HepG2 (cell line): Measurements from ENCODE around the gene RTN3. TPM values are rescaled to one million over a fixed set of nuclear protein-coding genes. Genes with fewer than 3 reads are reported as not detected.

Experiments
- ATAC-seq: fragments of 200-7000 bp; cut with Tn5 transposase; 3 replicates; pipeline ENCODE4 v1.9.1; 2020; ENCODE audit warnings: mild to moderate bottlenecking, moderate library complexity
- BruUV-seq: library from RNA; stranded (reverse); fragments of 400-500 nt; replicated peaks from 2 replicates; lab custom pipeline; 2021; lab: Mats Ljungman, UMichigan
- CTCF ChIA-PET: fragments of 300-600 bp; formaldehyde crosslinking; extraction: SDS; loops from one replicate; lab custom pipeline; 2021; ENCODE audit warnings: low total read pairs, inconsistent platforms, low intra/inter-chr PET ratio; lab: Yijun Ruan, JAX
- POLR2A ChIA-PET: fragments of 350-600 bp; sonication (Branson Sonifier 250); formaldehyde crosslinking; loops from one replicate; lab custom pipeline; 2020; ENCODE audit warnings: antibody characterized with exemption, inconsistent platforms; lab: Yijun Ruan, JAX
- DNase-seq: peaks from one replicate; pipeline ENCODE4 v3.0.0-alpha.2; 2015; ENCODE audit warnings: low spot score
- FAIRE-seq: peaks from 3 replicates; lab custom pipeline; 2011; peaks lifted over from hg19 to GRCh38; lab: Jason Lieb, UNC
- H2AFZ ChIP-seq: one replicate; pipeline ENCODE4 v1.6.1; 2011; ENCODE audit warnings: low read length, inconsistent platforms
- H3K27ac ChIP-seq: fragments of 300-600 bp; 3 replicates; pipeline ENCODE4 v1.8.0; 2011; ENCODE audit warnings: mixed run types, mild to moderate bottlenecking, mixed read lengths, low read length, inconsistent platforms; ENCODE audit not compliant: insufficient read depth; ENCODE audit errors: extremely low read length
- H3K27me3 ChIP-seq, 2 experiments: fragments of 200-600 bp in 1 of 2; 2 replicates in 1 of 2; 3 replicates in 1 of 2; pipeline versions ENCODE4 v1.6.0 to v1.8.0; 2011; ENCODE audit warnings: low read length in 2 of 2, mild to moderate bottlenecking in 2 of 2, moderate library complexity in 2 of 2, inconsistent platforms in 1 of 2; ENCODE audit not compliant: insufficient read depth in 2 of 2, control insufficient read depth in 1 of 2
- H3K36me3 ChIP-seq, 2 experiments: fragments of 200-600 bp in 1 of 2; replicated peaks in 1 of 2; 2 replicates in 1 of 2; 3 replicates in 1 of 2; pipeline versions ENCODE4 v1.5.1 to v1.8.0; 2011; ENCODE audit warnings: low read length in 2 of 2, inconsistent platforms in 1 of 2; ENCODE audit not compliant: insufficient read depth in 2 of 2, control insufficient read depth in 1 of 2
- H3K4me1 ChIP-seq: 2 replicates; pipeline ENCODE4 v1.5.1; 2012; ENCODE audit warnings: low read length, inconsistent platforms; ENCODE audit not compliant: insufficient read depth
- H3K4me2 ChIP-seq: 2 replicates; pipeline ENCODE4 v1.6.0; 2011; ENCODE audit warnings: low read depth, low read length, inconsistent platforms
- H3K4me3 ChIP-seq, 3 experiments: fragments of 200-600 bp in 1 of 3; sonication (generic), shearing (Covaris generic) in 1 of 3; replicated peaks in 1 of 3; 2 replicates each; pipeline ENCODE4 v1.5.1; 2011 to 2016; ENCODE audit warnings: low read length in 3 of 3, inconsistent platforms in 2 of 3, low read depth in 2 of 3, mild to moderate bottlenecking in 2 of 3, control low read depth in 1 of 3, mixed read lengths in 1 of 3; ENCODE audit not compliant: insufficient read depth in 1 of 3
- H3K79me2 ChIP-seq: one replicate; pipeline ENCODE4 v1.6.1; 2011; ENCODE audit warnings: low read length, inconsistent platforms; ENCODE audit not compliant: insufficient read depth
- H3K9ac ChIP-seq: 2 replicates; pipeline ENCODE4 v1.6.0; 2011; ENCODE audit warnings: mild to moderate bottlenecking, low read depth, low read length, inconsistent platforms; ENCODE audit not compliant: insufficient read depth
- H3K9me3 ChIP-seq: 2 replicates; pipeline ENCODE4 v1.5.1; 2012; ENCODE audit warnings: mild to moderate bottlenecking, low read length
- H4K20me1 ChIP-seq: 2 replicates; pipeline ENCODE4 v1.6.0; 2011; ENCODE audit warnings: inconsistent platforms, mild to moderate bottlenecking, low read length, moderate library complexity; ENCODE audit not compliant: insufficient read depth
- ARID3A ChIP-seq: IDR thresholded peaks from 2 replicates; pipeline ENCODE4 v1.6.1; 2012; ENCODE audit warnings: low read depth, low read length, improper control_type of control experiment
- ATF4 ChIP-seq, 2 experiments: fragments of 450-650 bp in 1 of 2; sonication (generic) in 1 of 2; formaldehyde crosslinking; IDR thresholded peaks; 2 replicates each; pipeline versions ENCODE4 v1.5.0 to v1.8.0; 2020 to 2022; ENCODE audit warnings: mild to moderate bottlenecking in 1 of 2, missing genetic modification reagents in 1 of 2
- ATF7-NPFF ChIP-seq: sonication (generic); formaldehyde crosslinking; IDR thresholded peaks from 2 replicates; pipeline ENCODE4 v1.8.1; 2023; ENCODE audit warnings: mild to moderate bottlenecking, low read depth, missing genetic modification reagents, moderate library complexity
- CEBPB ChIP-seq: IDR thresholded peaks from 2 replicates; pipeline ENCODE4 v1.6.1; 2011; ENCODE audit warnings: low read depth, low read length, improper control_type of control experiment, borderline replicate concordance
- CEBPG ChIP-seq: IDR thresholded peaks from 2 replicates; pipeline ENCODE4 v1.6.1; 2016
- ELF3 ChIP-seq: IDR thresholded peaks from 2 replicates; pipeline ENCODE4 v1.6.1; 2016; ENCODE audit warnings: missing genetic modification reagents, missing compliant biosample characterization
- GTF3A ChIP-seq: sonication (generic); formaldehyde crosslinking; conservative IDR thresholded peaks from 2 replicates; pipeline ENCODE4 v1.4.0; 2020; ENCODE audit warnings: mild to moderate bottlenecking, missing genetic modification reagents
- MED1 ChIP-seq: sonication (generic); formaldehyde crosslinking; IDR thresholded peaks from 2 replicates; pipeline ENCODE4 v1.4.0; 2020; ENCODE audit warnings: missing genetic modification reagents
- PAXIP1 ChIP-seq: sonication (generic); formaldehyde crosslinking; conservative IDR thresholded peaks from 2 replicates; pipeline ENCODE4 v1.4.0; 2020; ENCODE audit warnings: mild to moderate bottlenecking, missing genetic modification reagents, moderate library complexity
- RBAK ChIP-seq: sonication (generic); formaldehyde crosslinking; IDR thresholded peaks from 2 replicates; pipeline ENCODE4 v1.5.1; 2020; ENCODE audit warnings: mild to moderate bottlenecking, missing genetic modification reagents
- TBX2 ChIP-seq: sonication (generic); formaldehyde crosslinking; IDR thresholded peaks from 2 replicates; pipeline ENCODE4 v1.5.0; 2020; ENCODE audit warnings: missing genetic modification reagents, mild to moderate bottlenecking, borderline replicate concordance
- ZBTB37 ChIP-seq: sonication (generic); formaldehyde crosslinking; IDR thresholded peaks from 2 replicates; pipeline ENCODE4 v1.4.0; 2020; ENCODE audit warnings: mild to moderate bottlenecking, missing genetic modification reagents
- ZNF329 ChIP-seq: sonication (generic); formaldehyde crosslinking; IDR thresholded peaks from 2 replicates; pipeline ENCODE4 v1.9.0; 2021; ENCODE audit warnings: low read depth, mild to moderate bottlenecking, missing genetic modification reagents
- ZNF589 ChIP-seq: sonication (generic); formaldehyde crosslinking; conservative IDR thresholded peaks from 2 replicates; pipeline ENCODE4 v1.8.0; 2022; ENCODE audit warnings: mild to moderate bottlenecking, moderate library complexity, missing genetic modification reagents
- ZNF780A ChIP-seq: sonication (generic); formaldehyde crosslinking; IDR thresholded peaks from 2 replicates; pipeline ENCODE4 v1.8.0; 2022; ENCODE audit warnings: mild to moderate bottlenecking, missing genetic modification reagents, moderate library complexity
- ZSCAN20 ChIP-seq: sonication (generic); formaldehyde crosslinking; IDR thresholded peaks from 2 replicates; pipeline ENCODE4 v1.4.0; 2020; ENCODE audit warnings: missing genetic modification reagents, mild to moderate bottlenecking, borderline replicate concordance
- WGBS: methylation state at CpG from one replicate; pipeline ENCODE4 v1.1.6; 2017; ENCODE audit warnings: low lambda C conversion rate; 5-methylcytosine and 5-hydroxymethylcytosine counted together
- in situ Hi-C: cut with HindIII; loops from 2 replicates; pipeline ENCODE4 v1.10.0; 2017; ENCODE audit warnings: low pct_unique_long_range_greater_than_20kb; ENCODE audit not compliant: extremely low pct_ligation_motif_present
- intact Hi-C: fragments of 100-400 bp; cut with micrococcal nuclease; formaldehyde crosslinking; loops from one replicate; pipeline ENCODE4 v1.10.0; 2022; ENCODE audit not compliant: unreplicated experiment
- polyA plus RNA-seq, 8 experiments: library from polyadenylated mRNA; depleted of rRNA in 3 of 8; stranded (reverse) in 7 of 8; unstranded in 1 of 8; fragments of >200 nt; fragmentation: Illumina TruSeq in 4 of 8; extraction: Trizol in 4 of 8; gene quantifications; 2 replicates each; pipeline versions ENCODE4 v1.2.1 to v1.2.3, GENCODE V29; 2011 to 2016; ENCODE audit warnings: low read depth in 4 of 8, missing spikeins in 1 of 8, mixed read lengths in 1 of 8; ENCODE audit not compliant: insufficient read depth in 1 of 8
- total RNA-seq, 5 experiments: library from RNA; depleted of rRNA; stranded (reverse); fragments of >200 nt; fragmentation: Illumina TruSeq; extraction: Trizol; gene quantifications; 2 replicates each; pipeline ENCODE4 v1.2.3, GENCODE V29; 2016; ENCODE audit warnings: low read depth in 1 of 5

The RTN3 gene
- total and polyA plus RNA-seq, 2 of the 13 experiments (the other 11 are each of a cell fraction or from before 2014, with no cell fraction given) = 32.2 to 41.1 TPM

GRCh38 chr11:63672936-63673539 is 8.3 kb upstream of the RTN3 start:
- Histone ChIP-seq H2AFZ (no peak overlapping the region), H3K36me3 (no peaks in the 10 kb centered on the region), H3K9me3 (no peaks in the 10 kb centered on the region), H3K79me2 (no peaks in the 10 kb centered on the region), H3K27ac (no peak overlapping the region), H3K4me3 (no peak overlapping the region), H3K4me2 (no peak overlapping the region; the same call in 1 of the 2 replicates), H3K4me1 (peaks cover 20% of the 10 kb centered on the region), H3K27me3 (peaks cover 0 to 4% of the 10 kb centered on the region in 2 experiments; a peak in 1 of 5 replicates), H4K20me1 (no peaks in the 10 kb centered on the region), H3K9ac (no peak overlapping the region)
- 30% methylated on average over 1 of the region's 1 CpG for WGBS
- ATAC-seq (peak; percentile 57), FAIRE-seq (no peak), DNase-seq (peak; percentile 39)
- BruUV-seq = no TSS peak
- in situ Hi-C loops = no loop called here
- ChIA-PET POLR2A (interaction anchor here (2.3 kb wide), 1 partner anchor 9 kb away, joined by 16 read pairs; the partner anchor contains the start of gene RTN3), CTCF (no interaction called here)
- intact Hi-C loops = no loop called here
- TF ChIP-seq ZNF329 = no peak
- TF ChIP-seq ATF7-NPFF (CRISPR knock-in tag) = no peak
- TF ChIP-seq ZNF780A (CRISPR knock-in tag) = no peak
- no peak for TF ChIP-seq ZNF589 (CRISPR knock-in tag)
- no peak for TF ChIP-seq RBAK (CRISPR knock-in tag)
- 0 out of 2 replicates have a peak, but pooled peaks have one; percentile 13 for TF ChIP-seq PAXIP1 (CRISPR knock-in tag)
- peak in 1 of 2 experiments; percentile 95; a peak in 2 of 4 replicates for TF ChIP-seq ATF4 (CRISPR knock-in tag; IDR thresholded peaks at IDR 0.05)
- TF ChIP-seq ZBTB37 (CRISPR knock-in tag) = no peak
- peak; percentile 58 for TF ChIP-seq ARID3A
- no peak for TF ChIP-seq TBX2 (CRISPR knock-in tag)
- peak; percentile 77 for TF ChIP-seq CEBPB
- TF ChIP-seq MED1 (CRISPR knock-in tag) = no peak
- TF ChIP-seq ZSCAN20 (CRISPR knock-in tag) = no peak
- no peak for TF ChIP-seq GTF3A (CRISPR knock-in tag)
- peak; percentile 20; the same call in 1 of the 2 replicates for TF ChIP-seq ELF3 (CRISPR knock-in tag)
- peak; percentile 31; the same call in 1 of the 2 replicates for TF ChIP-seq CEBPG
